ENCODE measurements around the gene COLQ. TPM values are rescaled to one million over a fixed set of nuclear protein-coding genes. Genes with fewer than 3 reads are reported as not detected.
"Not testable (repeated sequence)": the region's sequence is repeated elsewhere in the genome, so short reads cannot be mapped to it uniquely, and the experiment has no call there.

COLQ gene
- total RNA-seq, 1 donor from 2014 or later = 0.13 TPM

DNA sequence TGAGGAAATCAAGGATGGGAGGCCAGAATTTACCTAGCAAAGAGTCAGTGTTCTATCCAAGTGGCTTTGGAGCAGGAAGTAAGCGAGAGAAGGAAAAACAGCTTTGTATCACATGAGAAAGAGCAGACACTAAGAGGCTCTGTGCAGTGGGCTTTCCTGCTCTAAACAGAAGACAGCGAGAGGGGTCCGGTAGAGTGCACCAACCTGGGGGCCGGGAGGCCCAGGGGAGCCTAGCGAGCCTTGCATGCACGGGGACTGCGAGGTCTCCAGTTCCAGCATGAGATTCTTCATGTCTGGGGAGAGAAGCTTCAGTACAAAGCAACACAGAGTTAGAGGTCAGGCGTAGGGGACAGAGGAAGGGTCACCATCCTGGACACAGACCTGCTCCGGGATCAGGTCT is 33.5 kb downstream of the COLQ start:
- no peak for DNase-seq (ENCODE audit: low read depth)

DNA sequence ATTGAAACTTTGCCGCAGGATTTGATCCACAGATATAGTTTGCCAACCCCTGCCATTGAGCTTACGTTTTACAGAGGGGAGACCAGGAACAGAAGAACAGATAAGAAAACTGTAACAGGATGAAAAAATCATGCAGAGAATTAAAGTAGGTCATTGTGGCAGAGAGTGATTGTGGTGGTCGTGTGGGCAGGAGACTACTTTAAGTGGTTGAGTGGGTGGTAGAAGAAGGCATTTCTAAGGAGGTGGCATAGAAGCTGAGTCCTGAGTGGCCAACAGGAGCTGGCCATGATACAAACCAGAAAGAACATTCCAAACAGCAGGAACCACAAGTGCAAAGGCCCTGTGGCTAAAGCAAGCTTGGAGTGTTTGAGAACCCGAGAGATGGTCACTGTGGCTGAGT is 34.5 kb downstream of the COLQ start:
- Histone ChIP-seq H3K36me3 (ENCODE audit: control insufficient read depth, insufficient read depth, low read length) (no peaks in the 10 kb centered on the region), H3K4me3 (ENCODE audit: low read depth, low read length) (no peak overlapping the region), H3K27me3 (ENCODE audit: control insufficient read depth, insufficient read depth, low read length) (no peaks in the 10 kb centered on the region)
- DNase-seq (ENCODE audit: low read depth) = no peak
- TF ChIP-seq, protein P1, sequence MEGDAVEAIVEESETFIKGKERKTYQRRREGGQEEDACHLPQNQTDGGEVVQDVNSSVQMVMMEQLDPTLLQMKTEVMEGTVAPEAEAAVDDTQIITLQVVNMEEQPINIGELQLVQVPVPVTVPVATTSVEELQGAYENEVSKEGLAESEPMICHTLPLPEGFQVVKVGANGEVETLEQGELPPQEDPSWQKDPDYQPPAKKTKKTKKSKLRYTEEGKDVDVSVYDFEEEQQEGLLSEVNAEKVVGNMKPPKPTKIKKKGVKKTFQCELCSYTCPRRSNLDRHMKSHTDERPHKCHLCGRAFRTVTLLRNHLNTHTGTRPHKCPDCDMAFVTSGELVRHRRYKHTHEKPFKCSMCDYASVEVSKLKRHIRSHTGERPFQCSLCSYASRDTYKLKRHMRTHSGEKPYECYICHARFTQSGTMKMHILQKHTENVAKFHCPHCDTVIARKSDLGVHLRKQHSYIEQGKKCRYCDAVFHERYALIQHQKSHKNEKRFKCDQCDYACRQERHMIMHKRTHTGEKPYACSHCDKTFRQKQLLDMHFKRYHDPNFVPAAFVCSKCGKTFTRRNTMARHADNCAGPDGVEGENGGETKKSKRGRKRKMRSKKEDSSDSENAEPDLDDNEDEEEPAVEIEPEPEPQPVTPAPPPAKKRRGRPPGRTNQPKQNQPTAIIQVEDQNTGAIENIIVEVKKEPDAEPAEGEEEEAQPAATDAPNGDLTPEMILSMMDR (IDR thresholded peaks at IDR 0.05; ENCODE audit: insufficient read depth, low read length, poor library complexity, severe bottlenecking) = no peak

More for the DNA sequence above, 33.5 kb downstream of the COLQ start:
- no peaks in the 10 kb centered on the region for H3K36me3 ChIP-seq (ENCODE audit: control insufficient read depth, insufficient read depth, low read length)
- H3K27me3 ChIP-seq (ENCODE audit: control insufficient read depth, insufficient read depth, low read length) = no peaks in the 10 kb centered on the region
- TF ChIP-seq, protein P1 (IDR thresholded peaks at IDR 0.05; ENCODE audit: insufficient read depth, low read length, poor library complexity, severe bottlenecking) = no peak
- no peak overlapping the region for H3K4me3 ChIP-seq (ENCODE audit: low read depth, low read length)

DNA sequence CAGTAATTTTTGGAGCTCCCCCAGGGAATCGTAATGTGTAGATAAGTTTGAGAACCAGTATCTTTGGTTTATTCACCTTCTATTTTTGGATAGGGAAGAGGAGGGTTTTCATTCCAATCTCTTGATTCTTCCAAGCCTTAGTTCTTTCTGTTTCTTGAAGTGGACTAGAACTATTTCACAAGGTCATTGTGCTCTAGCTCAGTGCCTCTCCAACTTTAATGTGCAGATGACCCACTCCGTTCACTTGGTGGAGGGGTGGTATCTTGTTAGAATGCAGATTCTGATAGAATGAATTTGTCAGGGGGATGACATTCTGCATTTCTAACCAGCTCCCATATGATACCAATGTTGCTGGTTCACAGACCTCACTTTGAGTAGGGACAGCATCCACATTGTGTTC is 35.5 kb downstream of the COLQ start:
- TF ChIP-seq, protein P1 (IDR thresholded peaks at IDR 0.05; ENCODE audit: insufficient read depth, low read length, poor library complexity, severe bottlenecking) = no peak
- no peaks in the 10 kb centered on the region for H3K36me3 ChIP-seq (ENCODE audit: control insufficient read depth, insufficient read depth, low read length)
- H3K4me3 ChIP-seq (ENCODE audit: low read depth, low read length) = no peak overlapping the region
- no peaks in the 10 kb centered on the region for H3K27me3 ChIP-seq (ENCODE audit: control insufficient read depth, insufficient read depth, low read length)
- DNase-seq (ENCODE audit: low read depth) = no peak

DNA sequence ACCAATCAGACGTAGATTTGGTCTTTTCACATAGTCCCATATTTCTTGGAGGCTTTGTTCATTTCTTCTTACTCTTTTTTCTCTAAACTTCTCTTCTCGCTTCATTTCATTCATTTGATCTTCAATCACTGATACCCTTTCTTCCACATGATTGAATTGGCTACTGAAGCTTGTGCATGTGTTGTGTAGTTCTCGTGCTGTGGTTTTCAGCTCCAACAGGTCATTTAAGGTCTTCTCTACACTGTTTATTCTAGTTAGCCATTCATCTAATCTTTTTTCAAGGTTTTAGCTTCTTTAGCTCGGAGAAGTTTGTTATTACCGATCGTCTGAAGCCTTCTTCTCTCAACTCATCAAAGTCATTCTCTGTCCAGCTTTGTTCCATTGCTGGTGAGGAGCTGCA is 37.0 kb downstream of the COLQ start:
- H3K36me3 ChIP-seq (ENCODE audit: control insufficient read depth, insufficient read depth, low read length); H3K27me3 ChIP-seq (ENCODE audit: control insufficient read depth, insufficient read depth, low read length); DNase-seq (ENCODE audit: low read depth); H3K4me3 ChIP-seq (ENCODE audit: low read depth, low read length): not testable (repeated sequence)

DNA sequence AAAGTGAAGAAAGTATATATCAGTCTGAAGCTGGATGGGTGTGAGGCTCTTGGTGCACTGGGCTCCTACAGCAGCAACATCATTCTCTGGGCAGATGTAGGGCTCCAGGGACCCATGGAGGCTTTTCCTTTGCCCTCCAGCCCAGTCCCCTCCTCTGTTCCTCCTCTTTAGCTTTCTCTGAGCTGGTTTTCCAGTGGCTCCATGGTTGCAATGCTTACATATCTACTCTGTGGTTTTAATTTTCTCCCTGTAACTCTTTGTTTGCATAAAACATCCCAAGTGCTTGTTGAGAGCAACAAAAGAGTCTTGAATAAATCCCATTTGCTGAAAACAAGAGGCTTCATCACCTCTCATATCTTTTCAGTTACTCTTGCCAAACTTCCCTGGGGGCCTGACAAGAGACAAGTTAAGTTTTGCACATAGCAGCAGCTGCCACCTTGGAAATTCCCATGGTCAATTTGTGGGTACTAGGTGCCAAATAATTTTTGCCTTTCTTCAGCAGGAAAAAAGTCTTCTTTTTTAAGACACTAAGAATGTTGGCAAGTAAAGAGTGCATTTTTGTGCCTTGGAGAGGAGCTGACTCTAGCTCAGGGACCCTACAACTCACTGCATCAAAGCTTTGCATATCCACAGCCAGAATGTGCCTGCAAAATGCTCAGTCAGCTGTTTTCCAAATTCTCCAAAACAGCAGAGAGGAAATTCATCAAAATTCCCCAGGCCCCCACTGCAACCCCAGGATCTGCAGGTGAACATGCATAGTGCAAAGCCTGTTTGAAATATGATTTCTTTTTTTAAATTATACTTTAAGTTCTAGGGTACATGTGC is 41.9 kb downstream of the COLQ start:
- no peak for DNase-seq (ENCODE audit: low read depth)
- Histone ChIP-seq H3K4me3 (ENCODE audit: low read depth, low read length) (no peak overlapping the region), H3K36me3 (ENCODE audit: control insufficient read depth, insufficient read depth, low read length) (no peaks in the 10 kb centered on the region), H3K27me3 (ENCODE audit: control insufficient read depth, insufficient read depth, low read length) (no peaks in the 10 kb centered on the region)
- TF ChIP-seq, protein P1 (IDR thresholded peaks at IDR 0.05; ENCODE audit: insufficient read depth, low read length, poor library complexity, severe bottlenecking) = no peak

DNA sequence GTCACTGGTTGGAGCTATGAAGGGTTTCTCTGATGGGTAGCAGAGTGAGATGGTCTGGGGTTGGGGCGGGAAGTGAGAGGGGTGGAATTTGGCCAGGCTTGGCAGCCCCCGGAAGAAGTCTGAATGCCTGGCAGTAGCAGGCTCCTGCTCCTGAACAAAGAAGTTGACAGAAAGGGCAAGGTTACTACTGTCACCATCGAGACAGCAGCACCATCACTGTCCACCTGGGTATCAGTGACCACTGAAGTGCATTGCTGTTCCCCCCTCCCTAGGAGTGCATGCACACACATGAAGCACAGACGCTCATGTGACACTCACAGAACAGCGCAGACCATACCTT is 42.9 kb downstream of the COLQ start:
- H3K4me3 ChIP-seq (ENCODE audit: low read depth, low read length) = no peak overlapping the region
- H3K36me3 ChIP-seq (ENCODE audit: control insufficient read depth, insufficient read depth, low read length) = no peaks in the 10 kb centered on the region
- H3K27me3 ChIP-seq (ENCODE audit: control insufficient read depth, insufficient read depth, low read length) = no peaks in the 10 kb centered on the region
- no peak for DNase-seq (ENCODE audit: low read depth)
- TF ChIP-seq, protein P1 (IDR thresholded peaks at IDR 0.05; ENCODE audit: insufficient read depth, low read length, poor library complexity, severe bottlenecking) = no peak

Measured in kidney epithelial cell (primary cell).